Measurements from ENCODE around the gene ABHD1.
A peak's percentile ranks its signal among the peaks of the same experiment; 100 is the strongest.

ABHD1 gene

DNA sequence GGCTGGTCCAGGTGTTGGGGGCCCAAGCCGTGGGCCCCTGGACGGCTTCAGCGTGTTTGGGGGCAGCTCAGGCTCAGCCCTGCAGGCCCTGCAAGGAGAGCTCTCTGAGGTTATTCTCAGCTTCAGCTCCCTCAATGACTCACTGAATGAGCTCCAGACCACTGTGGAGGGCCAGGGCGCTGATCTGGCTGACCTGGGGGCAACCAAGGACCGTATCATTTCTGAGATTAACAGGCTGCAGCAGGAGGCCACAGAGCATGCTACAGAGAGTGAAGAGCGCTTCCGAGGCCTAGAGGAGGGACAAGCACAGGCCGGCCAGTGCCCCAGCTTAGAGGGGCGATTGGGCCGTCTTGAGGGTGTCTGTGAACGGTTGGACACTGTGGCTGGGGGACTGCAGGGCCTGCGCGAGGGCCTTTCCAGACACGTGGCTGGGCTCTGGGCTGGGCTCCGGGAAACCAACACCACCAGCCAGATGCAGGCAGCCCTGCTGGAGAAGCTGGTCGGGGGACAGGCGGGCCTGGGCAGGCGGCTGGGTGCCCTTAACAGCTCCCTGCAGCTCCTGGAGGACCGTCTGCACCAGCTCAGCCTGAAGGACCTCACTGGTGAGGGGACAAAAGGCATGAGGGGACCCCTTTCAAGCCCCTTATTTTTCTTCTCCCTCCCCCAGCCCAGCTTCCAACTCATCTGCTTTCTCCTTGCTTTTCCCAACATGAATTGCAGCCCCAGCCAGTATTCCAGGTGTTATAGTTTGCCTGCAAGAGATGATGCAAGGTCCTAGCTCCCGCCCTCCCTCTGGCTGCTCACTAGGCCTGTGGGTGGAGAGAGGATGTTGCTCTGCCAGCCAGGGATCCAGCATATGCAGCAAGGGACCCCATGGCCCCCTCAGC is 40.0 kb upstream of the ABHD1 start:
- Histone ChIP-seq H3K9ac (ENCODE audit: low read length) (no peak overlapping the region), H3K4me3 (ENCODE audit: low read length) (no peak overlapping the region), H4K20me1 (ENCODE audit: insufficient read depth, low read length) (no peaks in the 10 kb centered on the region), H3K79me2 (ENCODE audit: low read length) (no peaks in the 10 kb centered on the region), H3K9me3 (ENCODE audit: insufficient read depth, low read length) (no peaks in the 10 kb centered on the region), H3K4me2 (ENCODE audit: low read length) (no peak overlapping the region), H2AFZ (ENCODE audit: low read depth, low read length) (no peak overlapping the region), H3K4me1 (ENCODE audit: low read length) (peaks cover 21% of the 10 kb centered on the region), H3K36me3 (replicated peaks; ENCODE audit: low read depth, low read length) (no peaks in the 10 kb centered on the region), H3K27me3 (ENCODE audit: low read depth, low read length) (no peaks in the 10 kb centered on the region), H3K27ac (ENCODE audit: low read length) (no peak overlapping the region)
- no peak for TF ChIP-seq EZH2phosphoT487 (IDR thresholded peaks at IDR 0.05; ENCODE audit: low read depth)
- TF ChIP-seq, protein P1, sequence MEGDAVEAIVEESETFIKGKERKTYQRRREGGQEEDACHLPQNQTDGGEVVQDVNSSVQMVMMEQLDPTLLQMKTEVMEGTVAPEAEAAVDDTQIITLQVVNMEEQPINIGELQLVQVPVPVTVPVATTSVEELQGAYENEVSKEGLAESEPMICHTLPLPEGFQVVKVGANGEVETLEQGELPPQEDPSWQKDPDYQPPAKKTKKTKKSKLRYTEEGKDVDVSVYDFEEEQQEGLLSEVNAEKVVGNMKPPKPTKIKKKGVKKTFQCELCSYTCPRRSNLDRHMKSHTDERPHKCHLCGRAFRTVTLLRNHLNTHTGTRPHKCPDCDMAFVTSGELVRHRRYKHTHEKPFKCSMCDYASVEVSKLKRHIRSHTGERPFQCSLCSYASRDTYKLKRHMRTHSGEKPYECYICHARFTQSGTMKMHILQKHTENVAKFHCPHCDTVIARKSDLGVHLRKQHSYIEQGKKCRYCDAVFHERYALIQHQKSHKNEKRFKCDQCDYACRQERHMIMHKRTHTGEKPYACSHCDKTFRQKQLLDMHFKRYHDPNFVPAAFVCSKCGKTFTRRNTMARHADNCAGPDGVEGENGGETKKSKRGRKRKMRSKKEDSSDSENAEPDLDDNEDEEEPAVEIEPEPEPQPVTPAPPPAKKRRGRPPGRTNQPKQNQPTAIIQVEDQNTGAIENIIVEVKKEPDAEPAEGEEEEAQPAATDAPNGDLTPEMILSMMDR (IDR thresholded peaks at IDR 0.05; ENCODE audit: low read depth, low read length): no peak

DNA sequence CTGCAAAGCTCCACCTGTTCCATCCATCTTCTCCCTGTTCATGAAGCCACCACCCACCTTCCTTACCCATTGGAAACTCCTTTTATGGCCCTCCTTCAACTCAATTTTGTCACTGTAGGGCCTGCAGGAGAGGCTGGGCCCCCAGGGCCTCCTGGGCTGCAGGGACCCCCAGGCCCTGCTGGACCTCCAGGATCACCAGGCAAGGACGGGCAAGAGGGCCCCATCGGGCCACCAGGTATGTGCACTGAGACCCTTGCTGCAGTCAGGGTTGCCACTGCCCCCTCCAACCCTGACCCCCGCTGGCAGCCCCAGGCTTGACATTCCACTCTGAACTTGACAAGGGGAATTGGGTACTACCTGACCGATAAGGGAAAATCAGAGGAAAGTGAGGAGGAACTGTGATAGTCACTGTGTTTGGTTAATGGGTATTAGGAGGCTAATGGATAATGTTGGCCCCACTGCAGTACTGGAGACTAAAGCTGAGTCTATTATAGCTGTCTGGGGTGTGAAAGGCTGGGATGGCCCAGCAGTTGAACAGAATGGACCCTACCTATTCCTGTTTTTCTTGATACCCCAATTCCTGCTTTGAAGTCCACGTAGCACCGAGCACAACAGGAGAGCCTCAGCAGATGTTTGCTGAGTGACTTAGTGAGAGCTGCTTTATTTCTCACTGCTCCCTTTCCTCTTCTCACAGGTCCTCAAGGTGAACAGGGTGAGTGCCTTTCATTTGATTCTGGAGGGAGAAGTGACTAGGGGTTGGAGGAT is 39.1 kb upstream of the ABHD1 start:
- Histone ChIP-seq H3K36me3 (replicated peaks; ENCODE audit: low read depth, low read length) (no peaks in the 10 kb centered on the region), H3K9ac (ENCODE audit: low read length) (no peak overlapping the region), H3K4me2 (ENCODE audit: low read length) (no peak overlapping the region), H4K20me1 (ENCODE audit: insufficient read depth, low read length) (no peaks in the 10 kb centered on the region), H3K27ac (ENCODE audit: low read length) (no peak overlapping the region), H3K4me3 (ENCODE audit: low read length) (no peak overlapping the region), H3K9me3 (ENCODE audit: insufficient read depth, low read length) (no peaks in the 10 kb centered on the region), H3K79me2 (ENCODE audit: low read length) (no peaks in the 10 kb centered on the region), H3K4me1 (ENCODE audit: low read length) (peaks cover 21% of the 10 kb centered on the region), H3K27me3 (ENCODE audit: low read depth, low read length) (no peaks in the 10 kb centered on the region), H2AFZ (ENCODE audit: low read depth, low read length) (no peak overlapping the region)
- TF ChIP-seq, protein P1 (IDR thresholded peaks at IDR 0.05; ENCODE audit: low read depth, low read length): no peak

- no peaks in the 10 kb centered on the region for H3K36me3 ChIP-seq (replicated peaks; ENCODE audit: low read depth, low read length)
- H4K20me1 ChIP-seq (ENCODE audit: insufficient read depth, low read length): no peaks in the 10 kb centered on the region
- 0 out of 2 replicates have a peak overlapping the region, but pooled peaks have one; percentile 27 for H2AFZ ChIP-seq (ENCODE audit: low read depth, low read length)
- H3K4me1 ChIP-seq (ENCODE audit: low read length): peaks cover 21% of the 10 kb centered on the region
- peak overlapping the region; percentile 96 for H3K4me2 ChIP-seq (ENCODE audit: low read length)
- H3K4me3 ChIP-seq (ENCODE audit: low read length): peak overlapping the region; percentile 77
- H3K27me3 ChIP-seq (ENCODE audit: low read depth, low read length): no peaks in the 10 kb centered on the region
- H3K79me2 ChIP-seq (ENCODE audit: low read length): no peaks in the 10 kb centered on the region
- H3K9me3 ChIP-seq (ENCODE audit: insufficient read depth, low read length): no peaks in the 10 kb centered on the region
- TF ChIP-seq, protein P1 (IDR thresholded peaks at IDR 0.05; ENCODE audit: low read depth, low read length): no peak
- TF ChIP-seq EZH2phosphoT487 (IDR thresholded peaks at IDR 0.05; ENCODE audit: low read depth): no peak
- H3K27ac ChIP-seq (ENCODE audit: low read length): no peak overlapping the region
- peak overlapping the region; percentile 70 for H3K9ac ChIP-seq (ENCODE audit: low read length)
Observed at GRCh38 chr2:27085062-27085672, 38.4 kb upstream of the ABHD1 start.

DNA sequence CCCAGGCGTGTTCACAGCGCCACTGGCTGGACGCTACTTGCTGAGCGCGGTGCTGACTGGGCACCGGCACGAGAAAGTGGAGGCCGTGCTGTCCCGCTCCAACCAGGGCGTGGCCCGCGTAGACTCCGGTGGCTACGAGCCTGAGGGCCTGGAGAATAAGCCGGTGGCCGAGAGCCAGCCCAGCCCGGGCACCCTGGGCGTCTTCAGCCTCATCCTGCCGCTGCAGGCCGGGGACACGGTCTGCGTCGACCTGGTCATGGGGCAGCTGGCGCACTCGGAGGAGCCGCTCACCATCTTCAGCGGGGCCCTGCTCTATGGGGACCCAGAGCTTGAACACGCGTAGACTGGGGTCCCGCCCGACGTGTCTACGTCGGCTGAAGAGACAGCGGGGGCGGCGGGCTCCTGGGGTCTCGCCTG is 37.9 kb upstream of the ABHD1 start:
- no peak overlapping the region for H3K27ac ChIP-seq (ENCODE audit: low read length)
- H3K79me2 ChIP-seq (ENCODE audit: low read length): no peaks in the 10 kb centered on the region
- peak overlapping the region; percentile 70 for H3K9ac ChIP-seq (ENCODE audit: low read length)
- H3K36me3 ChIP-seq (replicated peaks; ENCODE audit: low read depth, low read length): no peaks in the 10 kb centered on the region
- H3K27me3 ChIP-seq (ENCODE audit: low read depth, low read length): no peaks in the 10 kb centered on the region
- no peak for TF ChIP-seq EZH2phosphoT487 (IDR thresholded peaks at IDR 0.05; ENCODE audit: low read depth)
- TF ChIP-seq, protein P1 (IDR thresholded peaks at IDR 0.05; ENCODE audit: low read depth, low read length): peak; percentile 41
- no peaks in the 10 kb centered on the region for H4K20me1 ChIP-seq (ENCODE audit: insufficient read depth, low read length)
- H3K4me1 ChIP-seq (ENCODE audit: low read length): peaks cover 19% of the 10 kb centered on the region
- H3K4me2 ChIP-seq (ENCODE audit: low read length): peak overlapping the region; percentile 96
- peak overlapping the region; percentile 27; the same call in 1 of the 2 replicates for H2AFZ ChIP-seq (ENCODE audit: low read depth, low read length)
- no peaks in the 10 kb centered on the region for H3K9me3 ChIP-seq (ENCODE audit: insufficient read depth, low read length)
- H3K4me3 ChIP-seq (ENCODE audit: low read length): peak overlapping the region; percentile 77

Measured in OCI-LY3 (cell line).